Epithelial cell of proximal tubule (primary cell): ENCODE measurements around the gene SH3PXD2A. TPM values are rescaled to one million over a fixed set of nuclear protein-coding genes. Genes with fewer than 3 reads are reported as not detected.

Experiments used
- DNase-seq: peaks from one replicate; pipeline ENCODE4 v3.0.0-alpha.2; 2011; ENCODE audit warnings: low read depth
- H3K4me3 ChIP-seq: 2 replicates; pipeline ENCODE4 v1.5.1; 2011; ENCODE audit warnings: low read depth, mild to moderate bottlenecking, low read length
- CTCF ChIP-seq: conservative IDR thresholded peaks from 2 replicates; pipeline ENCODE4 v1.5.1; 2012; ENCODE audit warnings: low read depth, mild to moderate bottlenecking, low read length
- total RNA-seq: library from RNA; depleted of rRNA; stranded (reverse); fragments of >200 nt; gene quantifications from 2 replicates; pipeline ENCODE4 v1.2.3, GENCODE V29; 2015

Gene SH3PXD2A
- total RNA-seq, 1 donor from 2014 or later = 5.8 TPM

- no peak overlapping the region for H3K4me3 ChIP-seq
- TF ChIP-seq CTCF = no peak
- no peak for DNase-seq
Observed at GRCh38 chr10:103652599-103653281, 202.6 kb downstream of the SH3PXD2A start.

- no peak for TF ChIP-seq CTCF
- DNase-seq = no peak
- no peak overlapping the region for H3K4me3 ChIP-seq
Observed at GRCh38 chr10:103651783-103652476, 203.4 kb downstream of the SH3PXD2A start.

GRCh38 chr10:103651333-103651732 is 204.0 kb downstream of the SH3PXD2A start:
- no peak for DNase-seq
- TF ChIP-seq CTCF = no peak
- no peak overlapping the region for H3K4me3 ChIP-seq

GRCh38 chr10:103649654-103650423 is 205.5 kb downstream of the SH3PXD2A start:
- H3K4me3 ChIP-seq = no peak overlapping the region
- TF ChIP-seq CTCF = no peak
- no peak for DNase-seq

GRCh38 chr10:103648636-103649532 is 206.5 kb downstream of the SH3PXD2A start:
- TF ChIP-seq CTCF = no peak

GRCh38 chr10:103648251-103648635 is 207.1 kb downstream of the SH3PXD2A start:
- no peak for TF ChIP-seq CTCF
- no peak overlapping the region for H3K4me3 ChIP-seq
- DNase-seq = no peak

More at GRCh38 chr10:103648636-103649532, 206.5 kb downstream of the SH3PXD2A start:
- H3K4me3 ChIP-seq = no peak overlapping the region
- no peak for DNase-seq
